ENCODE results near the gene SPIB.
A peak's percentile ranks its signal among the peaks of the same experiment; 100 is the strongest.
"Not testable (repeated sequence)": the region's sequence is repeated elsewhere in the genome, so short reads cannot be mapped to it uniquely, and the experiment has no call there.

SPIB gene

GRCh38 chr19:50447750-50448149, 29.0 kb downstream of the SPIB start:
- DNase-seq, result no peak

GRCh38 chr19:50449236-50449899, 30.6 kb downstream of the SPIB start:
- no peak for DNase-seq

GRCh38 chr19:50450369-50451222, 31.9 kb downstream of the SPIB start:
- DNase-seq, result no peak

- no peak for DNase-seq
Measured at GRCh38 chr19:50451223-50451534, 32.4 kb downstream of the SPIB start.

- DNase-seq, result no peak
Measured at GRCh38 chr19:50453243-50453642, 34.5 kb downstream of the SPIB start.

- no peak for DNase-seq
Measured at GRCh38 chr19:50455992-50456391, 37.3 kb downstream of the SPIB start.

GRCh38 chr19:50457300-50457699, 38.6 kb downstream of the SPIB start:
- no peak for DNase-seq

- no peak for DNase-seq
Measured at GRCh38 chr19:50458396-50459066, 39.8 kb downstream of the SPIB start.

- no peak for DNase-seq
Measured at GRCh38 chr19:50459067-50459456, 40.3 kb downstream of the SPIB start.

- no peak for DNase-seq
Measured at GRCh38 chr19:50459638-50460037, 40.9 kb downstream of the SPIB start.

GRCh38 chr19:50460161-50460765, 41.5 kb downstream of the SPIB start:
- DNase-seq, result peak; percentile 36

GRCh38 chr19:50461066-50461875, 42.5 kb downstream of the SPIB start:
- DNase-seq, result peak; percentile 53

- no peak for DNase-seq
Measured at GRCh38 chr19:50462970-50463369, 44.2 kb downstream of the SPIB start.

GRCh38 chr19:50464348-50464747, 45.6 kb downstream of the SPIB start:
- no peak for DNase-seq

GRCh38 chr19:50465000-50465399, 46.3 kb downstream of the SPIB start:
- no peak for DNase-seq

- DNase-seq, result no peak
Measured at GRCh38 chr19:50465986-50466705, 47.4 kb downstream of the SPIB start.

GRCh38 chr19:50466706-50467039, 47.9 kb downstream of the SPIB start:
- DNase-seq, result no peak

- DNase-seq, result no peak
Measured at GRCh38 chr19:50467566-50467965, 48.8 kb downstream of the SPIB start.

- DNase-seq, result no peak
Measured at GRCh38 chr19:50468818-50469217, 50.1 kb downstream of the SPIB start.

- DNase-seq, result not testable (repeated sequence)
Measured at GRCh38 chr19:50473336-50473735, 54.6 kb downstream of the SPIB start.

- no peak for DNase-seq
Measured at GRCh38 chr19:50475101-50475568, 56.4 kb downstream of the SPIB start.

- no peak for DNase-seq
Measured at GRCh38 chr19:50475736-50476223, 57.0 kb downstream of the SPIB start.

Measured in fibroblast of skin of right biceps (primary cell).